GM19238 (cell line): ENCODE data around the gene SLC23A3.

Source experiments
- DNase-seq: peaks from one replicate; pipeline ENCODE4 v3.0.0; 2011; ENCODE audit warnings: low spot score; ENCODE audit not compliant: insufficient read length

The SLC23A3 gene

DNA sequence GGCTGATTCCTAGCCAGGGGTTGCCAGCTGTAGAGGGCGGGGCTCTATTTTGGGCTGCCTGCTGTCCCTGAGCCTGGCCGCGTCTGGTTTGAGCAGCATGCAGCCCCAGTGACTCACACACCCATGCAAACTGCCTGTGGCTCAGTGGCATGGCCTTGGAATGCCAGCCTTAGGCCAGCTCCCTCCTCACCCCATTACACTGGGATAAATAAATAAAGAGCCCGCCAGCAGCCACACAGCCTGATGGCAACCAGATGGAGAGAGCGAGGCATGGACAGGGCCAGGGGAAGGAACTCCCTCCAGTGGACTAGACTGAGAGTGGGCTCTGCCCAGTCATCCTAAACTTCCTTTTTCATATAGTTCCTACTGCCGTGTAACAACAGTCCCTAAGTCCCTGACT is 27.5 kb downstream of the SLC23A3 start:
- no peak for DNase-seq

DNA sequence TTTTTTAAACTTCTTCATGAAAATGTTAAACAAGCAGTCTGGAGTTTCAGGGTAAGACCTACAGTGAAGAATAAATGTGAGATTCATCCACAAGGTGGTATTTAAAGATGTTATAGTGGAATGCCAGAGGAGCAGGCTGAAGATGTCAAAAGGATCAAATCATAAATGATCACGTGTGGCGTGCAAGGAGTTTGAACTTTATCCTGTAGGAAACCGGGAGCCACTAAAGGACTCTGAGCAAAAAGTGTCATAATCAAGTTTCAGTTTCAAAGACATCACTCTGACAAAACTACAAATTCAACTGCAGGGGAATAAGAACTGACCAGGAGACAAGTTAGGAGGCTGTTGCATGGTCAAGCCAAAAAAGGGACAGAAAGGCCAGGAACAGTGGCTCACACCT is 29.1 kb downstream of the SLC23A3 start:
- DNase-seq = no peak

DNA sequence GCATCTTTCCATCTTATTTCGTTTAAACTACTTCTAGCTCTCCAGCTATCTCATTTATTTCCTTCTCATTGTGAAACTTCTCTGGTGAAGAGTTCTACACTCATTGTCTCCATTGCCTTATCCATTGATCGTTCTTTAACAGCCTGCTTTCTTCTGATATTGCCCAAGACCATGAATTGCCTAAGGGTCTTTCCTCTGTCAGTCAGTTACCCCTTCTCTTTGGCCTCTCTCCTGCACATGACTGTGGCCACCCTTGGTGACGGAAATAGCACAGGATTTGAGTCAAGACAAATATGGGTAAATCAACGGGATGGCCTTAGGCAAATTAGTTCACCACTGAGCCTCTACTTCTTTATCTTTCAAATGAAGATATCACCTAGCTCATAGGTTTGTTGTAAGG is 35.9 kb downstream of the SLC23A3 start:
- DNase-seq = no peak

DNA sequence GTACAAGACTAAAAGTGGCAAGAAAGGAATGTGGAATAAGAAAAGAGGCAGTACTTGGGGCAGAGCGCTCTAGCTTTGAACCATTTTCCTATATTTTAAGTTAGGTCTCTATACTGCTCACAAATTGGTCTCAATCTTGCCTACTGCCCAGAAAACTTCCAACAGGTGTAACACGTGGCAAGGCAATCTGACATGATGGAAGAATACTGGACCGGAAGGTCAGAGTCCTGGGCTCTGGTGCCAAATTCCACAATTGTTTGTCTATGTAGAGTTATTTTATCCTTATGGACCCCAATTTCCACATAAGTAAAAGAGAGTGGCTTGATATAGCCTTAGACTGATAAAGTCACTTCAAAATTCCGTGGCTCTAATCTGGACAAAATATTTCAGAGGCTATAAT is 38.1 kb downstream of the SLC23A3 start:
- DNase-seq = no peak

DNA sequence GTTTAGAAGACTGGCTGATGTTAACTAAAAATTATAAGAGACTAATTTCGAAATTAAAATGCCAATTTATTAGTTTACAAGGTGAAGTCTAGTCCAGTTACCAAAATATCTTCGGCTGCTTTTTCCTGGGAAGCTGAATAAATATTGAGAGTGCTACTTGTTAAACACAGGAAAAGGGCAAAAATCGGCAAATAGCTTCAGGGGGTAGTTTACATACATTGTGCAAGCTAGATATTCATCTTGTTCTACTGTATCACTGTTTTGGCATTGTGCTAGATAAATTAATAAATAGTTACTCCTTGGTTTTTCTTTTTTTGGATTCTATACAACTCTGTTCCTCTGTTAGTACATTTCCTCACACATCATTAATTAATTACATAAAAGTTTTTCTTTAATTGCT is 38.5 kb downstream of the SLC23A3 start:
- no peak for DNase-seq

DNA sequence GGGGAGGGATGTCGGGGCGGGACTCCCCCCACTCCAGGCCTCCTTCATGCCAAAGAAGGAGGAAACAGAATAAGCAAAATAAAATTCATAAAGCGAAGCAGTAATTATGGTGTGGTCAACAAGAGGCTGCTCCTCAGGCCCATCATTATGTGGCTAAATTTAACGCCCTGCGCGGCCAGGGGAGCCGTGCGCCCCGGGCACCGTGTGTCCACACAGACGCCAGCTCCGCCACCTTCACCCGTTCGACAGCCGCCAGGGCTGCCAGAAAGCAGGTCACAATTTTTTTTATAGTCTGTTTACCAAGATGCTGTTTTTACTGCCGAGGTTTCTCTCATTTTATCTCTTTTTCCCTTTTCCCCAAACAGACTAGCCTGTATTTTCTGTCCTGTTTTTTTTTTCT is 40.2 kb downstream of the SLC23A3 start:
- DNase-seq = no peak

DNA sequence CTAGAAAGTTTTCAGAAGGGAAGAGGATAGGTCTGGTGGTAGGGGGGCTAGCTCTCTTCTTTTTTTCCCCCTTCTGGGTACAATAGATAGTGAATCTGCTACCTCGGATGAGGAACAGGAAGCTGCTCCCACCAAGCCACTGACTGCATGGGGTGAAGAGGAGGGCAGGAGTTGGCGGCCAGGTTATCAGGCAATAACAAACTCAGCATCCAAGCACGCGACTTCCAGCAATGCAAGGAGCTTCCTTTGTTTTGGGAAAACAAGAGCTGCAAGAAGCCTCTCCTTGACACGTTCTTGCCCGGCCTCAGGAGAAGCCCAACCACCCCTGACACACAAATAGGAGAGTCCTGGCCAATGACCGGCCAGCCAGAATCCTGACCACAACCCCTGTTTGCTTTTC is 41.4 kb downstream of the SLC23A3 start:
- DNase-seq = no peak

DNA sequence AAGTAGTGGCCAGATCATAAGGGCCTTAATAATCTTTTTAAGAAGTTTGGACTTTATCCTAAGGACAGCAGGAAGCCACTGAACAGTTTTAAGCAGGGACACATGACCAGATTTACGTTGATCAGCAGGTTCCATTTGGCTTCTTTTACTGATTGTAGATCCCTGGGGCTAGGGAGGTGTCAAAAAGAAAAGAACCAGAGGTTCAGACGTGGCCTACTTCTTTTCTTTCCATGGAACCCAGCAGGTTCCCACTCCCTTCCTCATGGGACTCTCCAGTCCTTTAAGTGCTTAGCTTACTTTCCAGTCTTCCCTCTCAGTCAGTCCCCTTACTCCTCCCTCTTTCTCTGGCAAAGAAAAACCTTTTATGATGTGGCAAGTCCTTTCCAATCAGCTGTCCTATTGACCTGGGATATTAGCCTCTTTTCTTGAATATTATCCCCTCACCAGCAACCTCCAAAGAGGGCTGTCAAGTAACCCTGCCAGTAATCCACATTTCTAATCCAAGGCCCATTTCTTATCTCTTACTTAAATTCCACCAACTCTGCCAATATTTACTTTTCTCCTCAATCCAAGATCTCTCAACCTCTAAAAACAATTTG is 42.7 kb downstream of the SLC23A3 start:
- DNase-seq = no peak

DNA sequence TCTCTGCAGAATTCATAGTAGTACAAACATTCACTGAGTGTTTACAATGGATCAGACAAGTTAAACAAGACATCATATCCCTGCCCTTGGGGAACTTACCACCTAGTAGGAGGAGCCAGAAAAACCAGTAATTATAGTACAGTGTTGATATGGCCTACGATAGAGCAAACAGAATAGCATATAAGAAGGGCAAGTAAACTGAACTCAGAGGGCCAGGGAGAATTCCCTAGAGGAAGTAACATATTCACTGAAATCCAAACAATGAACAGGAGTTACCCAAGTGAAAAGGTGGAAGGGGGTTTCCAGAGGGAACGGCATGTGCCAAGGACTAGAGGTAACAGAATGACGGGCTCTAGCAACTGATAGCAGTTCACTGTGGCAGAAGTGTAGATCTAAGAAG is 43.3 kb downstream of the SLC23A3 start:
- no peak for DNase-seq

DNA sequence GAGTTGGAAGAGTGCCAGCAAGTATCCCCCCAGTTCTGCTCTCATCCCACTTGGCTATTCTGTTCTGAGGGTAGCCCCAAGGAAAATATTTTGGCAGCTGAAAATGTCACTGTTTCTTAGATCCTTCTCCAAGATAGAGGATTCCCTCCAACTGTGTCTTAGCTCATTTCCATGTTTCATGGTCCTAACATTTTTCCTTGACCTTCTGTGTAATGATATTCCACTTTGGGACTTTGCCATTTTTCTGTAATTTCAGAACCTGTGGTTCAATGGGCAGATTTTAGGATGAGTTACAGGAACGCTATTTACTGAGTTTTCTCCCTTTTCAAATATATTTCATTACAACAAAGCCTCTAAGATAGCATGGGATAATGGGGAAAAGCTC is 44.0 kb downstream of the SLC23A3 start:
- no peak for DNase-seq

DNA sequence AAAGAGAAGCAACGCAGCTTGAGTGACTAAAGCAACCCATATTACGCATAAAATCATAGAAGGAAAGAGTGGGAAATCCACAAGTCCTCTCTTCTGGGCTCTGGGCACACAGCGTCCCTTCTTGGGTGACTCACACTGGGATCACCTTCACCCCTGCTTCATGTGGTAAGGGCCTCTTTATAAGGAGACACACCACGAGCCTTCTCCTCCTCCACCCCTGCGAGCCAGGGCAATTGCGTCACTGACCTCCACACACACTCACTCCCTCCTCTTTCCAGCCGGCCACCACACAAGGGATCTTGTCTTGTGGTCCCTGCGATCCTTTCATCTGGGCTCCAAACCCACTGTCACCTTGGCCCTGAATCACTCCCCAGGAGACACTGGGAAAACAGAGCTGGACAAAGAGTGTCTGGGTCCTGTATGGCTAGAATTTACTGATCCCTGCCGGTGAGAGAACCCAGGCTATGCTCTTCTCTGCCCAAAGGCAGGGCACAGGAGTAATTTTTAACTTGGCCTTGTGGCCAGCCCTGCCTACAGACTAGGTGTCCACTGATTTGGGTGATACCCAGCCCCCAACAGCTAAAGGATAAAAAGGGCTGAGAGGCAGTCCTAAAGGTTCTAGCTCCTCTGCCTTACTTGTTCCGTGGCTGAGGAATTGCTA is 44.5 kb downstream of the SLC23A3 start:
- DNase-seq = no peak

DNA sequence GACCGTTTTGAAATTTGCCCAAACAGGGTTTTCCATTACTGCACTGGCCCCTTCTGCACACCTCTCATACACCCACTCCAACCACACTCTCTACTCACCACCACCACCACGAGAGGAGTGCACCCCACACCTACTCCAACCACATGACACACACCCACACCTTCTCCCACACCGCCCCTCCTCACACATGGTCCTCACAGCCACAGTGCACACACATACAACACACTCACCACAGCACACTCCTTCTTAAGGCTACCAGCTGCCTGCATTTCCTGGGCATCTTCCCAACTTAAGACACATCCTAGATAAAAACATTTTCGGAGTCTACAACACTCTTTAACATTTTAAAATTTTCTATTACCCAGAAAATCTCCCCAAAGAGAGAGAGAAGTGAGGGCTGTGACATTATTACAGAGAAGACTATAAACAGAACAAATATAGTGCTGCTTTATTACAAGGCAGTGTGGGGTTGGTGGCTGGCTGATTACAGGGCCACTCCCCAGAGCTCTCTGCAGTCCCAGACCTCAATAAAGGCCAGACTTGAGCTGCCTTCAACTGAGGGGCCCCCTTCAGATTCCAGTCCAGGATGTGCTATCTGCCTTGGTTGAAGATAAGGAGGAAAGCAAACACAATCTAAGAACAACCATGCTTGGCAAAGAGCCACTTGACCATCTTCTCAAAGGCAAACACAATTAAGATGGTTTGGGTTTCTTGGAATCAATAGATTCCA is 45.3 kb downstream of the SLC23A3 start:
- no peak for DNase-seq

DNA sequence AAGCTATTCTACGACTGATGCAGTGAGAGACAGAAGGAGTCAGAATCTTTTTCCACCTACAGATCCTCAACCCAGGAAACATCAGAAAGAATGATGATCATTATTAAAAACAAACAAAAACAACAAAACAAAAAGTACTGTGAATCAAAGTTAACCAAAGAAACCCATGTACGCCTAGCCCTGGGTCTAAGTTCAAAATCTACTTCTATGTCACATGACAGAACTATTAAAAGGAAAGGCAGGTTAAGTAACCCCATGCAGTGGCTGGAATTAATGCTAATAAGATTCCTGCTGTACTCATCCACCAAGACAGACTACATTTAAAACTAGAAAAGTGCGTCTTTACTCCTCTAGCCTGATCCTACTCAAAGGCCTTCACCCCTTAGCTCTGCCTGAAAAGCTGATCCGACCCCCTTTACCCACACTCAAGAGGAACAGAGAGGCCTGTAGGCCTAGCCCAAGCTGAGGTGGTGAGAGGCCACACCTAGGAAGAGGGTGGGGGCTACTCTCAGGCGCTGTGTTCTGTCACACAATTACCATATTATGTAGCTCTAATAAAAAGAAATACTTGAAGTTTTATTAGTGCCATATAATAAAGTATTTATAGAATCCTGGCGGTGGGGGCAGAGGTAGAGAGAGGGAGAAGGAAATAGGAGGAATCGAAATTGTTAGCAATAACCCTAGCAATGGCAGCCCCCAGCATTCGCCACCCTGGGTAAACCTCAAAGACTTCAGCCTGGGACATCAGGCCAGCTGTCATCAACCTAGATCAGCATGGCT is 46.3 kb downstream of the SLC23A3 start:
- no peak for DNase-seq

DNA sequence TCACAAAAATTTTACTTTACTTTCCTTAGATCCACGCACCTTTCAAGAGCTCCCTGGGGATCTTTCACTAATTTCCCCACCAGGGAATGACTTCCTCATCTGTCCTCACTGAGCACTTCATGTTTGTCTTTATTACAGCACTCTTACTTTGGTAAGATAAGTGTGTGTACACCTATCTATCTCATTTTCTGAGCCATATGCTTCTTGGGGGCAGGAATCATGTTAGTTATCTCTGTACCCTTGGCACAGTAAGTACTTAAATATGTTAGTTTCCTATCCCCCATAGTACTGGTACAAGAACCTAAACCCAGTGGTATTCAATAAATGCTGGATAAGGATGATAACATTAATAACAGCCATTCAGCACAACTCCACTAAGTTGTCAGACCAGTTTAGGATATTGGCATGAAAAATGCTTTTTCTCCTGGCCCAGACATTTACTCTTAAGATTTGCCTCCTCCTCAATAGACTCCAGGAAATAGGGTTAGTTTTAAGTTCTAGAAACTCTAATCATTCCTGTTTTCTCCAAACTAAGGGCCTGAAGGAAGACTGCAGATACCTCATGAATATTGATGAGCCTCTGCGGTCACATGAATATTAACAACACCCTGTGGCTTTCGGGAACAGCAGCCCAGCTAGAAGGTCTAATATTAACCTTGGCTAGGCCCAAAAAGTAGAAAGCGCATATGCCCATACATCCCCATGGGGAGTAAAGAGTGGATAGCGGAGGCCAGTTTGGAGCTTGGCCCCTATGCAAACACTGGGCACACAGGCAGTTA is 47.4 kb downstream of the SLC23A3 start:
- DNase-seq = no peak

DNA sequence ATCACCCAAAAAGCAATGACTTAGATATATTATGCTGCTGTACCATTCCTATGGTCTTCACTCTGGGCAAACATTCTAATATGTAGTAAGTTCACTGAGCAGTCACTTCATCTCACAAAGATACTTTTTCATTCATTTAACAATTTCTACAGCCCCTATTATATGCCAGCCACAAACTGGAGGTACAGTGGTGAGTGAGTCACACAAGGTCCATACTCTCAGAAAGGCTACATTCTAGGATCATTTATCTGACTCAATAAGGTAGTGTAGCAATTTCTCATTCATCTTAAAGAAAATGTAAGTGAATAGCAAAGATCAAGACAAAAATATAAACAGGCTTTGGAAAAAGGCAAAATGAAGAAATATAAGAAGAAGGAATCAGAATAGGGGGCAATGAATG is 49.7 kb downstream of the SLC23A3 start:
- DNase-seq = no peak

DNA sequence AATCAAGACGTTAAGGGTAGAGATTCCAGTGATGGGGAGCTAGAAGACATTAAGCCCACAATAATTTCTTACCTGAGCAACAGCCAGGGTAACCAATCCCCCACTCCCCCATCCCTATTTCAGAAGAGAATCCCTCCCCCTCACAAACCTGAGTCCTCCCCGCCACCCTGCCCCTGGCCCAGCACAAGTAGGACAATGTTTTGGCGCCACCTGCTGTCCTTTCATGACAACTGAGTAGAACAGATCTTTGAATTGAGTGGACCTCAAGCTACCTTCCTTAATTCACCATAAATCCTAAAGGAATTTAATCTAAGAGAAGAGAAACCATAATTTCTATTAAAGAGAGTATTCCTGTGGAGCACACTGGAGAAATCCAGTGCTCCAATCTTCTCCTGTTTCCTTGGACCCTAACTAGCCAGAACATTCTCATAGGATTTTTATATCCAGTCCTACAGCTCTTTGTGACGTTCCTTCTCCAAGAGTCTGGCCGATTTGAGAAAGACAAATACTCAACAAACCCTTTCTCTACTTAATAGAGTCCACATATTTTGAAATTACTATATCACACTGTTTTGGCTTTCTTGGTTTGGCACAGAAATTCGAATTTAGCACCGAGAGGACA is 50.3 kb downstream of the SLC23A3 start:
- peak; percentile 30 for DNase-seq

DNA sequence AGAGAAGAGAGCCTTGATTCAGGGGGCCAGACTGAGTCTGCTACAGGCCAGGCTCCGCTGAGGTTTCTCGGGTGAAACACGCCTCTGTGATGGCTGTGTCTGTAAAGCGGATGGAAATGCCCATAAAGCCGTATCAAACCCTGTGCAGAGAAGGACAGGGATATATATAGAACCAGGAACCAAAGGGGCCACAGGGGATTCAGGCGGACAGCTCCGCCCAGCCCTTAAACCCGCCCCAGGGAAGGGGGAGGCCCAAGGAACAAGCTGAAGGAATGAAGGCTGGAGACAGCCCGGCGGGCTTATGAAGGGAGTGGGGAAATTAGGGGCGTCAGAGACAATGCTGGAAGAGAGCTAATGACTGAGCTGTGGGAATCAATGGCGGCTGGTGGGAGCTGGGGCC is 51.3 kb downstream of the SLC23A3 start:
- no peak for DNase-seq

DNA sequence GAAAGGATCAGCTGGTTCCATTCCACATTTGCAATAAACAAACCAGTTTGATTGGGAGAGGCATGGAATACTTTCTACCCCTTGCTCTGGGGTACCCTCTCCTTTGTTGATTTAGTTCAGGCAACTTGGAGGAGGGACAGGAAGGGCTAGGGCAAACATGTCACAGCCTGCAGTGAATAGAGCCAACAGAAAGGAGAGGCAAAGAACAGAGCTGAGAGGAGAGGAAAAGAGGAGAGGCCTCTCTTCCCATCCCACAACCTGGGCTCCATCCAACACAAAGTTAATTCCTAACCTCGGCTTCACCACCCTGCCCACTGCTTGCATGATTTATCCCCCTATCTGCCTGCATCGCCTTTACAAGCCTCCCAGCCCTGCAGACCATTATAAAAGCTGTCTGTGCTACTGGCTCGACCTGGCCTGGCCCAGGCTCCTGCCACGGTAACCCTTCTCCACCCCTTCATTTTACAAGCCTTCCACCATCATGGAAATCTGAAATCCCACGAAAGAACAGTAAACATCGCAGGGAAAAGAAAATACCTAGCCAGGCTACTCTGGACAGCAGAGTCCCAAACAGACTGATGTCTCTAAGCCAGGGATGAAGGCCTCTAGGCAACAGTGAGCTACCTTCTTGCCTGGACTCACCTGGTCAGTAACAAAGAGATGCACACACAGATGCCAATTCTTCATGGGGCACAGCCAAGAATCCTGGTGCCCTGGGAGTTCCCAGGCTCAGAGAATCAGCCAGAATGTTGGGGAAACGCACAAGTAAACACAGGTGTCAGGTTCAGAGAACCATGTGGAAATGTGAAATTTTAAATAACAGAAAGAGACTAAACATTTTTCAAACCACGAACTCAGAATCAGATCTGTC is 52.8 kb downstream of the SLC23A3 start:
- DNase-seq = no peak

DNA sequence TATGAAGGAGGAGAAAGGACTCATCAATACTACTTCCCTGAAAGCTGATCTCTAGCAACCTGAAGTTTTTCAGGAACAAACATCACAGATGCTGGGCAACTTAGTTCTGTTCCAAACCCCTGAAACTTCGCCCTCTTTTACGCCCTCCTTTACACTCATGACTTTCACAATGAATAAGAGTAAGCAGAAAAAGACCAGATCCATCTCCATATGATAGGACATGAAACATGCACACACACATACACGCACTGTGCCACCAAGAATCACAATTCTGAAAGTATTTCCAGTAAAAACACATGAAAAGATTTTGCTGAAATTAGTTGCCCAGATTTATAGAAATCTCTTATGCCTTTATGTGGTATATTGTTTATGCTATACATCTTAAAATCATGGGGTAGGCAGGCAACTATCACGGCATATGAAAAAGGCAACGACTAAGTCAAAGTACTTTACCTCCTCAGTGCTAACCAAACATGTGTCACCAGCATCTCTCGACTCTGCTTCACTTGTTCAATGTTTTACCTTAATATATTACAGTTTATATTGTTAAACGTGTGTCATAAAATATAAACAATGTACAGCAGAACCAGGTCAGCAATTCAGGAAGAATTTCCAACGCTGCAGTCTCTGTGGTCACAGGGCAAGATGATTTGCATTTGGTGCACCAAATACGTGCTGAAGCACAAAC is 57.0 kb downstream of the SLC23A3 start:
- DNase-seq = no peak

DNA sequence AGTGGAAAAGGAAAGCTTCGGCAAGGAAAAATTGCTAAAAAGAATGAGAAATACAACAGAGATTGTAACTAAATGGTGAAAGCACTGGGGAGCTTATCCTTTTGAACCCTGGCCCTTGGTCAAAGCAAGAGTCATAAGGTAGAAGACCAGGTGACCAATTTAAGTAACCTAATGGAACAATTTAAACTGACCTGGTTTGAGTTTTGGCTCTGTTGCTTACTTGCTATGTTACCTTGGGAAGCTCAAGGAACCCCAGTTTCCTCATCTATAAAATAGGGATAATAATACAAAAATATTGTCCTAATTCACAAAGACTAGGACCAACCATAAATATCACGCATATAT is 57.8 kb downstream of the SLC23A3 start:
- no peak for DNase-seq
